Erythroblast (primary cell): ENCODE data around the gene BBS2.

Experiments
- GATA1 ChIP-seq: IDR thresholded peaks from 2 replicates; pipeline ENCODE4 v1.6.1; 2011; ENCODE audit warnings: low read depth, mild to moderate bottlenecking, control low read depth, low read length, moderate library complexity
- POLR2A ChIP-seq: IDR thresholded peaks from 2 replicates; pipeline ENCODE4 v1.6.1; 2011; ENCODE audit warnings: mild to moderate bottlenecking, low read length

DNA sequence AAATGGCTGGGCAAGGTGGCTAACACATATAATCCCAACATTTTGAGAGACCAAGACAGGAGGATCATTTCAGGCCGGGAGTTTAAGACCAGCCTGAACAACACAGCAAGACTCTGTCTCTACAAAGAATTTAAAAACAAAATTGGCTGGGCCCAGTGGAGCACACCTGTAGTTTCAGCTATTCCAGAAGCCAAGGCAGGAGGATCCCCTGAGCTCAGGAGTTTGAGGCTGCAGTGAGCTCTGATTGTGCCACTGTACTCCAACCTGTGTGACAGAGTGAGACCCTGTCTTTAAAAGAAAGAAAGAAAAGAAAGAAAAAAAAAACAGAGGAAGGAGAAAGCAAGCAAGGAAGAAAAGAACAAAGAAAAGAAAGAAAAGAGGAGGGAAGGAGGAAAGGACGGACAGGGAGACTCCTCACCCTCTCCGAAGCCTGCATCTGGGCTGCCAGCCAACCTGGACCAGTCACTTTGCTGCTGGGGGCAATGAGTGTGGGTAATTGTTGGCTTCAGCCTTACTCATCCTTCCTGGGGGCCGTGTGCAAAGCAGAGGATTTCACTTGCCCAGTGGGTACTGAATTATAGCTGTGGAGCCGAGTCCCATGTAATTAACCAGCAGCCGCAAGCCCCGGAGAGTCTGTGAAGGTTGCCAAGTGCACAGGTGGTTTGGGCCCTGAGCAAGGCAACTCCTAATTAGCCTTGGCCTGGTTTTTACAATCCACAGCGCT, 38.4 kb upstream of the BBS2 start:
- TF ChIP-seq POLR2A (no peak), GATA1 (no peak)
